KMS-11 (cell line): ENCODE data around the gene UBR3.

ENCODE experiments used
- H2AFZ ChIP-seq: fragments of 200-600 bp; sonication (generic); 2 replicates; pipeline ENCODE4 v1.6.1; 2016; ENCODE audit warnings: antibody characterized with exemption, mixed run types, low read depth
- H3K27ac ChIP-seq: fragments of 200-600 bp; sonication (generic); 2 replicates; pipeline ENCODE4 v1.6.1; 2016; ENCODE audit warnings: mild to moderate bottlenecking, mixed run types
- H3K27me3 ChIP-seq: fragments of 200-600 bp; sonication (generic); 2 replicates; pipeline ENCODE4 v1.6.1; 2017; ENCODE audit warnings: mild to moderate bottlenecking, low read depth, mixed run types, moderate library complexity; ENCODE audit not compliant: insufficient read depth
- H3K36me3 ChIP-seq: fragments of 200-600 bp; sonication (generic); 2 replicates; pipeline ENCODE4 v1.6.1; 2017; ENCODE audit warnings: mild to moderate bottlenecking, mixed run types; ENCODE audit not compliant: insufficient read depth
- H3K4me1 ChIP-seq: fragments of 200-600 bp; sonication (generic); 2 replicates; pipeline ENCODE4 v1.6.1; 2016; ENCODE audit warnings: mild to moderate bottlenecking, low read depth, mixed run types; ENCODE audit not compliant: poor library complexity, severe bottlenecking
- H3K4me2 ChIP-seq: fragments of 200-600 bp; sonication (generic); 2 replicates; pipeline ENCODE4 v1.7.0; 2016; ENCODE audit warnings: mild to moderate bottlenecking, mixed run types
- H3K4me3 ChIP-seq: fragments of 200-600 bp; sonication (generic); IDR thresholded peaks from 2 replicates; pipeline ENCODE4 v1.6.1; 2017; ENCODE audit warnings: low read depth, low read length, mixed read lengths; ENCODE audit not compliant: insufficient read depth
- H3K79me2 ChIP-seq: fragments of 200-600 bp; sonication (generic); 2 replicates; pipeline ENCODE4 v1.6.1; 2016; ENCODE audit warnings: low read depth, mixed run types; ENCODE audit not compliant: insufficient read depth
- H3K9ac ChIP-seq: fragments of 200-600 bp; sonication (generic); 2 replicates; pipeline ENCODE4 v1.6.1; 2016; ENCODE audit warnings: mild to moderate bottlenecking, mixed run types
- H4K20me1 ChIP-seq: fragments of 200-600 bp; sonication (generic); 2 replicates; pipeline ENCODE4 v1.6.1; 2016; ENCODE audit warnings: mild to moderate bottlenecking, mixed run types; ENCODE audit not compliant: insufficient read depth
- TF ChIP-seq, protein P1 (sequence below): fragments of 200-600 bp; sonication (generic); conservative IDR thresholded peaks from 2 replicates; pipeline ENCODE4 v1.6.1; 2017; ENCODE audit warnings: low read depth, mild to moderate bottlenecking, antibody characterized with exemption, low read length, moderate library complexity, mixed read lengths

UBR3 gene

DNA sequence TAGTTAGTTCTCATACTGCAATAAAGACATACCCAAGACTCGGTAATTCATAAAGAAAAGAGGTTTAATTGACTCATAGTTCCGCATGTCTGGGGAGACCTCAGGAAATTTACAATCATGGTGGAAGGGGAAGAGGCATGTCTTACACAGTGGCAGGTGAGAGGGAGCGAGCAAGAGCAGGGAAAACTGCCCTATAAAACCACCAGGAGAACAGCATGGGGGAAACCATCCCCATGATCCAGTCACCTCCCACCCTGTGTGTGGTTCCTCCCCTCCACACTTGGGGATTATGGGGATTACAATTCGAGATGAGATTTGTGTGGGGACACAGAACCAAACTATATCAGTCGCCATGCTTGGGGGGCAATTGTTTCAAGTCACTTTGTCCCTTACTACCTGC, 29.7 kb upstream of the UBR3 start:
- Histone ChIP-seq H3K9ac (no peak overlapping the region), H3K27ac (no peak overlapping the region), H3K79me2 (peaks cover 36% of the 10 kb centered on the region), H4K20me1 (no peaks in the 10 kb centered on the region), H3K4me3 (no peak overlapping the region), H3K4me2 (no peak overlapping the region), H3K27me3 (no peaks in the 10 kb centered on the region), H3K36me3 (no peaks in the 10 kb centered on the region), H2AFZ (peak overlapping the region; percentile 78; the same call in 1 of the 2 replicates), H3K4me1 (peaks cover 18% of the 10 kb centered on the region)
- TF ChIP-seq, protein P1, sequence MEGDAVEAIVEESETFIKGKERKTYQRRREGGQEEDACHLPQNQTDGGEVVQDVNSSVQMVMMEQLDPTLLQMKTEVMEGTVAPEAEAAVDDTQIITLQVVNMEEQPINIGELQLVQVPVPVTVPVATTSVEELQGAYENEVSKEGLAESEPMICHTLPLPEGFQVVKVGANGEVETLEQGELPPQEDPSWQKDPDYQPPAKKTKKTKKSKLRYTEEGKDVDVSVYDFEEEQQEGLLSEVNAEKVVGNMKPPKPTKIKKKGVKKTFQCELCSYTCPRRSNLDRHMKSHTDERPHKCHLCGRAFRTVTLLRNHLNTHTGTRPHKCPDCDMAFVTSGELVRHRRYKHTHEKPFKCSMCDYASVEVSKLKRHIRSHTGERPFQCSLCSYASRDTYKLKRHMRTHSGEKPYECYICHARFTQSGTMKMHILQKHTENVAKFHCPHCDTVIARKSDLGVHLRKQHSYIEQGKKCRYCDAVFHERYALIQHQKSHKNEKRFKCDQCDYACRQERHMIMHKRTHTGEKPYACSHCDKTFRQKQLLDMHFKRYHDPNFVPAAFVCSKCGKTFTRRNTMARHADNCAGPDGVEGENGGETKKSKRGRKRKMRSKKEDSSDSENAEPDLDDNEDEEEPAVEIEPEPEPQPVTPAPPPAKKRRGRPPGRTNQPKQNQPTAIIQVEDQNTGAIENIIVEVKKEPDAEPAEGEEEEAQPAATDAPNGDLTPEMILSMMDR: no peak

DNA sequence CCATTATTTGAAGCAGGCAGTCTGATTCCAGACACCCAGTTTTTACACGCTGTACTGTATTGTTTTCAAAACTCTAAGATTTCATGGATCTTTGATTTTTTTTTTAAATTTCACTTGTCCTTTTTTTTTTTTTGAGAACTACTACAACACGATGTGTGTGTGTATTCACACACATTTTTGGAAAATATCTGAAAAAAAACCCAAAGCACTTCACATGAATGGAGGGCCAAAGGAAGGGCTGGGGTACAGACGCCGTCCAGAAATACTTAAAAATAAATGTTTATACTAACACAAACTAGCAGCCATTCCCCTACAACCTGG, 28.9 kb upstream of the UBR3 start:
- Histone ChIP-seq H3K9ac (peak overlapping the region; percentile 86), H3K79me2 (peaks cover 44% of the 10 kb centered on the region), H3K4me1 (peaks cover 24% of the 10 kb centered on the region), H4K20me1 (no peaks in the 10 kb centered on the region), H2AFZ (peak overlapping the region; percentile 78), H3K4me2 (peak overlapping the region; percentile 70), H3K36me3 (no peaks in the 10 kb centered on the region), H3K27ac (peak overlapping the region; percentile 90), H3K4me3 (peak overlapping the region; percentile 82), H3K27me3 (no peaks in the 10 kb centered on the region)
- TF ChIP-seq, protein P1: no peak

DNA sequence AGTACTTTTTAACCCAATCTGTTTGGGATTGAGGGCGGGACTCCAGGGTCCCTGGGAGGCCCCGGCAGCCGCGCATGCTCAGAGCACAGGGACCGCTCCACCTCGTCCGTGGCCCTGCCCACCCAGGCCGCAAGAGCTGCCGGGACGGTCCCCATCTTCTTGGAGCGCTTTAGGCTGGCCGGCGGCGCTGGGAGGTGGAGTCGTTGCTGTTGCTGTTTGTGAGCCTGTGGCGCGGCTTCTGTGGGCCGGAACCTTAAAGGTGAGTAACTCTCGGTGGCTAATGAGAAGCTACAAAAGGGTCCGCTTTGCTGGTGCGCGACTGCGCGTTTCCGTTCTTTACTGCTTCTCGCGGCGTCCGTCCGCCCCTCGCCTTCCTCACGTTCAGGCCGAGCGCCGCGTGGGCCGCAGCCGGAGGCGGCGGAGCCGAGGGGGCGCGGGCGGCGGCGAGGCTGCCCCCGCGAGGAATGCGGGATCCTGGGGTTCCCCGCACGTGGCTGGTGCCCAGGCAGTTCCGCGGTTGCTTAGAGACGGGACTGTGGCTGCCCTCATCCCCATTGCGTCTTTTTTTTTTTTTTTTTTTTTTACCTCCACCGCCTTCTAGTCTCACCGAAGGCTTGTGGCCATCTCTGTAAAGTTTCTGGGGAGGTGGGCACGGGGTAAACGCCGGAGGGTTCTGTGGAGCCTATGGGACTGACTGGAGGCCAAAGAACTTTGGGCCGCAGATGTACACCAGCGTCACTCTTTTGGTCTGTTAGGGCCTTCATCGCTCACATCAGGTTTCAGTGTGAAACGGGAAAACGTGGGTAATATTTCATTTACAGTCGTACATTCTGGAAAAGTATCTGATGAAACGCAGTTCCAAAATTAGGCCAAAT, 28.3 kb upstream of the UBR3 start, which contains the start of gene SSB:
Gene SSB (plus strand): TSS at position 154 of the 875 bp plus-strand sequence. CDS start 2,090 bp downstream, outside the sequence.
- Histone ChIP-seq H3K36me3 (no peaks in the 10 kb centered on the region), H3K4me2 (peak within 1 kb of the TSS; percentile 70), H3K79me2 (peaks cover 50% of the 10 kb centered on the region), H3K4me1 (peaks cover 24% of the 10 kb centered on the region), H3K9ac (peak within 1 kb of the TSS; percentile 86), H3K27ac (peak within 1 kb of the TSS; percentile 90), H2AFZ (peak within 1 kb of the TSS; percentile 78), H3K27me3 (no peaks in the 10 kb centered on the region), H4K20me1 (no peaks in the 10 kb centered on the region), H3K4me3 (peak within 1 kb of the TSS; percentile 82)
- TF ChIP-seq, protein P1: no peak

GRCh38 chr2:169803480-169803879, 23.8 kb upstream of the UBR3 start:
- Histone ChIP-seq H3K4me2 (no peak overlapping the region), H3K27me3 (no peaks in the 10 kb centered on the region), H3K79me2 (peaks cover 51% of the 10 kb centered on the region), H4K20me1 (no peaks in the 10 kb centered on the region), H2AFZ (no peak overlapping the region), H3K9ac (no peak overlapping the region), H3K36me3 (peaks cover 16% of the 10 kb centered on the region; the same call in 1 of the 2 replicates), H3K4me1 (peaks cover 20% of the 10 kb centered on the region), H3K4me3 (no peak overlapping the region), H3K27ac (no peak overlapping the region)
- TF ChIP-seq, protein P1: no peak
